NK-92 (cell line): ENCODE measurements around the gene HOXB8.

Experiments
- DNase-seq: peaks from one replicate; lab custom pipeline; 2025; ENCODE audit not compliant: unreplicated experiment; lab: John Stamatoyannopoulos, UW

The HOXB8 gene

DNA sequence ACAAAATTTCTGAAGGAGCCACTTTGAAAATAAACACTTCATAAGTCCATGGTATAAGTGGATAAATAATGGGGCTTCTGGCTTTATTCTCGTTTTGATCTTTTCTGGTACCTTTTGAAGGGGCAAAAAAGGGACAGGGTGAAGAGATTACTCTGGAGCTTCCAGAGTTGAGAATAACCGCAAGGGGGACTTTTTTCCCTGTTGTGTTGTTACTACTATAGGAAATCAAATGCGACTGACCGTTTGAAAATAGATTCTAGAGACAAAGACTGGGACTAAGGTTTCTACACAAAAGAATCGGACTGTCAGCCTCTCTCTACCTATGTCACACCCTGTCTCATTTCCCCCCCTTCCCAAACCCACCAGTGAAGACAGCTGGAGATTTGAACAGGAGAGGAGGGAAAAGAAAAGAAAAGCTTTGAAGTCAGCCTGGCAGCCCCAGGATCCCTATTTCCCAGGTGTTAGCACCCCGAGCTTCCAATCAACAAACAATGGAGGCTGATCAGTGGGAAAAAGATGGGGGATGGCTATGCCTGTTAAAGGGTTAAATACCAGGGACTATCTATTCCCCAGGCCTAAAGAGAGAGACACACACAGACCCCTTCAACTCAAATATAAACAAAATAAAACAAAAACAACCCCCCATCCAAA lies 45.3 kb downstream of the HOXB8 start:
- no peak for DNase-seq

DNA sequence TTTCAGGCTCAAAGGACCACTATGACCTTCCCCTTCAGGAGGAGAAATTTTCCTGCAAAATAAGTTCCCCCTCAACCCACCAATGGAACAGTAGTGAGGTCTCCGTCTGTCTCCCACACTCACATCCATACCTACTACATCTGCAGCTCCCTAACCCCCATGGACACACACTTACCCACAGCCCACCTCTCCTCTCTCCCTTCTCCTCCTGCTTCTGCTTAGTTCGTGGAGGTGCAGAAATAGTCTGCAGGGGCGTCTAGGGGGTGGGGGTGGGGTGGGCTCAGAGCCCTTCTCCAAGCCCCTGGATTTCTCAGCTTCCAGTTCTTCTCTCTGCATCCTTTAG lies 45.9 kb downstream of the HOXB8 start:
- DNase-seq: no peak

DNA sequence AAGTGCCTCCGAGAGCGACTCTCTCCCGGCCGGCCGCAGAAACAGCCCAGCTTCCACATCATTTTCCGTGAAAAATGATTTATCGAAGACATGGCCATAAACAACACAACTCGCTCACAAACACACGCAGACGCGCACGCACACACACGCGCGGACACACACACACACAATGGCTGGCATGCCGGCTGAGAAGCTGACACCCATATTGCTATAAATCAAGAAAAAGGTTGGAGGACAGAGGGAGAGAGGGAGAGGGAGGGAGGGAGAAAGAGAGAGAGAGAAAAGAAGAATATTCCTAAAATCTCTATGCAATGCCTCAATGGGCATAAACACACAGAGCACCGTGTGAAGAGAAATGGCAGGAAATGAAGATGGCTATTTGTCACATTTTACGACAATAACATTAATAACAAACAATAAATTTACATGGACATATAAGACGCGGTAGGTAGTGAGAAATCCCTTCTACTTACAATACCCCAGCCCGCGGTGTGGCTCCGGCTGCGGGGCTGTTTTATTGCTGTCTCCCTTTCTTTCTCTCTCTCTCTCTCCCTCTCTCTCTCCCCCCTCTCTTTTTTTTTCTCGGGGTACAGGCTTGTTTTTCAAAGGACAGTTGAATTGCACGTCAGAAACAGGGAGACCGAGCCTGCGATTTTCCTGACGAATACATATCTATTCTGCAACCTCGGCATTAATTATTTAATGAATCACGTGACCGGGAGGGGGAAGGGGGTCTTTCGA lies 46.4 kb downstream of the HOXB8 start:
- no peak for DNase-seq

DNA sequence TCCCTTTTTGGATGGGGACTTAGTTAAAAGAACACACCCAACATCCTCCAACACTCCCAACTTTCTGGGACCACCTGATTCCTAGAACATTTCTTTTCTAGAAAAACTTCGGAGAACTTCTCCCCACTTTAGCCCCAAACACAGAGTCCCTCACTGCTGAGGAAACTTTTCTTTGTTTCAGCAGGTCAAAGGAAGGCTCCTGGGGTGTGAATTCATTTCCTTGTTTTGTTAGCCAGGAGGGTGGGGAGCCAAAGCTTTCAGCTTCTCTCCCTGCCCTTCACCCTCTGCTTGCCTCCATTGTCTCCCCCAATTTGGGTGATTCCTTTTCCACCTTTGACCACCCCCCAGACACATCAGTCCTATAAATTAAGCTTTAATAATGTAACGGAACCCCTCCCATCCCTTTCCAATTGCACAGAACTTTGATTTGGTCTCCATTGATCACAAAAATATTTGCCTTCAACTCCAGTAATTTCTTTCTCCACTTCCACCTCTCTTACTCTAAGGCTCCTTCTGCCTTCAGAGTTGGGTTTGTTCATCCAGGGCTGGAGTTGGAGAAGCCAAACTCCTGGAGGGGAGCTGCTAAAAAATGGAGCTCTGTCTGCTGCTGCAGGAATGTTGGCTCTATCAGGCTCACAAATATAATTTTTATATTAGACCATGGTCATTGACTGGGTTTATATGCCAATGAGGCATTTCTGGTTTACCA lies 47.3 kb downstream of the HOXB8 start:
- no peak for DNase-seq

DNA sequence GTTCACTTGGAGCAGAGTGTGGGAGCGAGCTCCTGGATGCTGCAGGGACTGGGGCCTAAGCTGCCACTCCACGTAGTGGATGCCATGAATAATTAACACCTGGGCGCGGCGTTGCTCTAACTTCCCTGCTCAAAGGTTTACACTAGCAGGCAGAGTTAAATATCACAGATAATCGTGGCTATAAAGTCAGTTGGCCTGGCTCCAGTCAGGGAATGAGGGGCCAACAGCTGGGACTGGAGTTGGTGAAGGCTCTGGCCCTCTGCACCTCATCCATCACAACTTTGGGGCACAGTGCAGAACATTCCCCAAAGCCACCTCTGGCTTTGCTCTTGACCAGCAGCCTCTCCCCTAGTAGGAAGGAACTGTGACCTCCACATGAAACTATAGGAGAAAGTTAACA lies 47.9 kb downstream of the HOXB8 start:
- DNase-seq: no peak

DNA sequence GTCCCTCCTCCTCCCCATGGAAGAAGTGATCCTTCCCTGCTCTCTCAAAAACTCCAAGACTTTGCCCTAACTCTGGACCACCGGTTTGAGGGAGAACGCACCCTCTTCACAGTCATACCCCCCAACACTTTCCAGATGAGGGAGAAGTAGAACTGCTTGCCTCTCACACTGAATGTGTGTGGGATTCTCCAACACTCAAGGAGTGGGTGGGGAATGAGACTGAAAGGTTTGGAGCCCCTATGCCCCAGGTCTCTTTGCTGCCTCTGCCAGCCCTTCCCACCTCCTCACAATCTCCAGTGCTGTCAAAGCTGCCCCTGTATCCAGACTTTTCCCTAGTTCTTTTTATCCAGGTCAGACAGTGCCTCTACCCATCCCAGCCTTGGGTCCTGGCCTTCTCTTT lies 48.4 kb downstream of the HOXB8 start:
- DNase-seq: no peak

DNA sequence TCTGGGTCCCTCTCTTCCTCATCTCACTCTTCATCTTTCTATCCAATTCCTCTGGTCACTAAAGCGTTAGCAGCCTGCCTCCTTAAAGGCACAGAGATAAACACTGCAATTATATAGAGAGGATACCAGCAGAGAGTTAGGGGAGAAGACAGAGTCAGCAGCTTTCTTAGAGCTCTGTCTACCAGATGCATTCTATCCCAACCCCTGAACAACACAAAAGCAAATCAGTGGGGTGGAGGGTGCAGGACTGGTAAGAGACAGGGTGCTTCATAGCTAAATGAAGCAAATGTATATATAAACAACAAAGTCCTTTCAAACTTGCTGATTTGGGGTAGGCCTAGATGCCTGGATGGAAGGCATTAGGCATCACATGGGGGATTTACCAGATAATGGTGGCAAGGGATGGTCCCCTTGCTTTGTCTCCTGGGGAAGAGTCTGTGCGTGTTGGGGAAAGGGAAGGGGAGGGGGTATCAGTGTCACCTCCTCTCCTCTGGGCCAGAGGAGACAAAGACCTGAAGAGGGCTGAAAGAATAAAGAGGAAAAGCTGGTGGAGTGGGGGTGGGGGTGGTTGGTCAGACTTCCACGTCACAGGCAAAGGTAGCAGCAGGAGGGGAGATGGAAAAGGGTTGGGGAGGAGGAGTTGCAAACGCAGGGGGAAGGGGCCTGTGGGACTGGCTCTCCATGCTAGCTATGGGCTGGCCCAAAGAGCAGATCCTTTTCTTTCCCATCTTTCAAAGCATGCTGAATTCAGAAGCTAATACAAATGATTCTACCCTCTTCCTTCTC lies 49.0 kb downstream of the HOXB8 start:
- no peak for DNase-seq

DNA sequence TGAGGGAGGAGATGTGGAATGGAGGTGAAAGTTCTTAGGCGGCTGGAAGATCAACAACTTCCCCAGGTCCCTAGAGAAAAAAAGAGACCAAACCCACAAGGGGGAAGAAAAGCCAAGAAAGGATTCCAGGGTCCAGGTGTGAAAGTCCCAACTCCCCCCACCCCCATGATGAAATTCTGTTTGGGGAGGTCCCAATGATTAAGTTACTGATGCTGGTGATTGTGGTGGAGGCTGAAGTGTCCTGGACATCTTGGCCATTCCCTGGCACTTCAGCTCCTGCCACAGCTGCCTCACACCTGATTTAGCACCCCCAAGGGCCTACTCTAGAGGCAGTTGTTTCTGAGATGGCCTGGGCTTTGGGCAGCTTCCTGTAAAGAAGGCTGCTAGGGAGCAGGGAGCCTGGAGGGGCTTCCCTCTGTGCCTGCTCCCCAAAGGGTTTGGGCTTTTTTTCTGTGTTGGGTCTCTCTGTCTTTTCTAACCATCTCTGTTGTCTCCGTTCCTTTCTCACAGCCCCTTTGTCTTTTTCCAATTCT lies 50.0 kb downstream of the HOXB8 start:
- DNase-seq: no peak

DNA sequence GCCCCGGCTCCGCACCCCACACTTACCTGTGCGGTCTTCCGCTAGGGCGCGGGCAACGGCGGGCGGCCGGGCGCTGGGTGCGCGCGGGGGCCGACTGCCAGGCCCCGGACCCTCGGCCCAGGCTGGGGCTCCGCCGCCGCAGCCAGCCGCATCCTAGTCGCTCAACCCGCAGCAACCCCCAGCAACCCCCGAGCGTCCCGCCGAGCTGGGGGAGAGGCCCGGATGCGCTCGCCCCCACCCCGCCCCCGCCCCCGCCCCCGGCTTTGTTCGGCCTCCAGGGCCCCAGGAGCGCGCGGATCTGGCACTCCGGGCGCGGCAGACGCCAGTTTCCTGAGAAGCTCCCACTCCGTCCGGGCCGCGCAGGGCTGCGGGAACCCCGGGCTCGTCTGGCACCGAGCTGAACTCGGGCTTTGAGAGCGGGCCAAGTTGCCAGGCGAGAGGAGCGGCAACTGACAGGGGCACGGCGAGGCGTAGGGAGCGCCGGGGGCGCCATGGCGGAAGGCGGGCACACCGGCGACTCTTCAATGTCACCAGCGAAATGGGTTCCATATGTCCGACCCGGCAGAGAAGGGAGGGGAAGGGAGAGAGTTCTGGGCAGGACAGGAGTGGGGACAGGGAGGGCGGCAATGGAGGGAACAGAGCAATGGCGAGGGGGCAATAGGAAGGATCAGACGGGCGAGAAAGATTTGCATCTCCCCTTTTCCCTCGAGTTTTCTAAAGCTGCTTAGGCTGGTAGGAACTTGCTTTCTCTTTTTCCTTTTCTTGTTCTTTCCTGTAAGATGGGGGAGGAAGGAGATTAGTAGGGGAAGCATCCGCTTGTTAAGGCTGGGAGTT lies 50.7 kb downstream of the HOXB8 start:
- DNase-seq: no peak

DNA sequence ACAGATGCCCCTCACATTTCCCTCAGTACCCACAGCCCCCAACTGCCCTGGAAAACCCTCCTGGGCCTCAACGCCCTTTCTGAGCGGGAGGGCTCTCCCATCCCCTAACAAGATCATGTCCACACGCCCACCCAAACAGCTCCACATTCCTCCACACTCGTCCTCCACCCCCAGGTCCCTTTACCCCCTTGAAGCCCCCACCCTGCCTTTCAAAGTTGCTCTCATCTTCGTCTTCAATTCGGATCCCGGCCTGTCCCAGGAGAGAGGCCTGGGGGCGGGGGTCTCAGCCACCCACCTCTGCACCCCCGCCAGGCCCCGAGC lies 51.3 kb downstream of the HOXB8 start:
- no peak for DNase-seq

DNA sequence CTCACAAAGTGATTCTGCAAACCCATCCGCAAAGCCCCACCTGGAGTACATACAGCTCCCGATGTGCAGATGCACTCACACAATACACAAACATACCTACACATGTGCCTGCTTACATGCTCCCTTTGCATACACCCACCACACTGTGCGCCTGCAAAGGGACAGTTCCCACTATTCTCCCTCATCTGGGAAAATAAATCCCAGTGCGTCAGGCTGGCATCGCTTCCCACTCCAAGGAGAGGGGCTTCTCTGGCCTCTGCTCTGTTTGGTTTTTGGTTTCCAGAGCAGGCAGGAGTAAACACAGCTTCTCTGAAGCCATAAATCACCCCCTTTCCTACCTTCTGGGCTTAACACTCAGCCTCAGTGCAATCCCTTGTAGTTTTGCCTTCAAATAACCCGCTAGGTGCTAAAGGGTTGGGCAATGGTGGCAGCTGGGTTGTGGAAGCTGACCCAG lies 51.7 kb downstream of the HOXB8 start:
- no peak for DNase-seq

DNA sequence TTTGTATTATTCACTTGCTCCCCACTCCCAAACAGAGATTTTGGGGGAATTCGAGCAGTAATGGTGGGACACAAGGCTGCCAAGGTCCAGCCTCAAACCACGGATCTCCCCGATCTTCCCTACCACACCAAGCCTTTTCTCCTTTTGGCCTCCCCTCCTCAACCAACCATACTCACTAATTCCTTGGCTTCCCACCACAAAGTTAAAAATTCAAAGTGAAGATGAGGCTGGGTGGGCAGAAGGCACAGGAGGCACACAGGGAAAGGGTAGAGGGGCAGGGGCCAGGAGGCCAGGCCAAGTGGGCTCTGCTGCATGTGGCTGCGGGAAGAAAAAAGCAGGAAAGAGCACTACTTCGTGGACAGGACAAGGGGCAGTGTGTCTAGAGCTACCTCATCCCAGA lies 52.2 kb downstream of the HOXB8 start:
- no peak for DNase-seq
